ENCODE measurements around the gene CIAO2B.
A peak's percentile ranks its signal among the peaks of the same experiment; 100 is the strongest.
"Not testable (repeated sequence)": the region's sequence is repeated elsewhere in the genome, so short reads cannot be mapped to it uniquely, and the experiment has no call there.

CIAO2B gene

GRCh38 chr16:66950437-66950836 lies 16.2 kb upstream of the CIAO2B start:
- no peak overlapping the region for H3K27ac Mint-ChIP-seq
- intact Hi-C loops (cut with micrococcal nuclease): no loop called here
- no peaks in the 10 kb centered on the region for H3K9me3 Mint-ChIP-seq
- no peaks in the 10 kb centered on the region for H3K36me3 Mint-ChIP-seq (ENCODE audit: low read depth)
- H3K4me1 Mint-ChIP-seq (ENCODE audit: low read depth): peaks cover 26% of the 10 kb centered on the region
- no peak overlapping the region for H3K4me3 Mint-ChIP-seq
- H3K27me3 Mint-ChIP-seq: peaks cover 65% of the 10 kb centered on the region

GRCh38 chr16:66949472-66949871 lies 15.3 kb upstream of the CIAO2B start:
- H3K36me3 Mint-ChIP-seq (ENCODE audit: low read depth): peaks cover 4% of the 10 kb centered on the region
- H3K27ac Mint-ChIP-seq: no peak overlapping the region
- H3K4me3 Mint-ChIP-seq: no peak overlapping the region
- H3K4me1 Mint-ChIP-seq (ENCODE audit: low read depth): peaks cover 26% of the 10 kb centered on the region
- intact Hi-C loops (cut with micrococcal nuclease): loop anchor here (5.0 kb wide), 1 partner anchor 238 kb away; no protein-coding TSS in a partner anchor
- H3K9me3 Mint-ChIP-seq: no peaks in the 10 kb centered on the region
- peaks cover 65% of the 10 kb centered on the region for H3K27me3 Mint-ChIP-seq

GRCh38 chr16:66948837-66949225 lies 14.6 kb upstream of the CIAO2B start:
- Mint-ChIP-seq H3K4me3 (peak overlapping the region; percentile 75), H3K9me3 (no peaks in the 10 kb centered on the region), H3K27me3 (peaks cover 62% of the 10 kb centered on the region), H3K27ac (no peak overlapping the region), H3K4me1 (ENCODE audit: low read depth) (peaks cover 26% of the 10 kb centered on the region), H3K36me3 (ENCODE audit: low read depth) (peaks cover 10% of the 10 kb centered on the region)
- intact Hi-C loops (cut with micrococcal nuclease): loop anchor here (5.0 kb wide), 1 partner anchor 238 kb away; no protein-coding TSS in a partner anchor

- Mint-ChIP-seq H3K27me3 (peaks cover 57% of the 10 kb centered on the region), H3K27ac (no peak overlapping the region)
These were observed 14.1 kb upstream of the CIAO2B start for GRCh38 chr16:66948134-66948836.

GRCh38 chr16:66947302-66948065 lies 13.3 kb upstream of the CIAO2B start:
- H3K27me3 Mint-ChIP-seq: peaks cover 52% of the 10 kb centered on the region
- intact Hi-C loops (cut with micrococcal nuclease): loop anchor here (5.0 kb wide), 1 partner anchor 240 kb away; no protein-coding TSS in a partner anchor
- no peak overlapping the region for H3K27ac Mint-ChIP-seq
- peaks cover 24% of the 10 kb centered on the region for H3K36me3 Mint-ChIP-seq (ENCODE audit: low read depth)
- peaks cover 26% of the 10 kb centered on the region for H3K4me1 Mint-ChIP-seq (ENCODE audit: low read depth)
- H3K9me3 Mint-ChIP-seq: no peaks in the 10 kb centered on the region
- peak overlapping the region; percentile 75 for H3K4me3 Mint-ChIP-seq

More at GRCh38 chr16:66948134-66948836, 14.1 kb upstream of the CIAO2B start:
- H3K4me3 Mint-ChIP-seq: peak overlapping the region; percentile 75
- peaks cover 26% of the 10 kb centered on the region for H3K4me1 Mint-ChIP-seq (ENCODE audit: low read depth)
- no peaks in the 10 kb centered on the region for H3K9me3 Mint-ChIP-seq
- H3K36me3 Mint-ChIP-seq (ENCODE audit: low read depth): peaks cover 16% of the 10 kb centered on the region
- intact Hi-C loops (cut with micrococcal nuclease): loop anchor here (5.0 kb wide), 1 partner anchor 239 kb away; no protein-coding TSS in a partner anchor

GRCh38 chr16:66946974-66947301 lies 12.7 kb upstream of the CIAO2B start:
- intact Hi-C loops (cut with micrococcal nuclease): loop anchor here (5.0 kb wide), 1 partner anchor 240 kb away; no protein-coding TSS in a partner anchor
- Mint-ChIP-seq H3K4me3 (no peak overlapping the region), H3K9me3 (no peaks in the 10 kb centered on the region), H3K36me3 (ENCODE audit: low read depth) (peaks cover 29% of the 10 kb centered on the region), H3K27me3 (peaks cover 47% of the 10 kb centered on the region), H3K27ac (no peak overlapping the region), H3K4me1 (ENCODE audit: low read depth) (peaks cover 26% of the 10 kb centered on the region)

GRCh38 chr16:66946541-66946940 lies 12.3 kb upstream of the CIAO2B start:
- Mint-ChIP-seq H3K9me3 (no peaks in the 10 kb centered on the region), H3K27me3 (peaks cover 43% of the 10 kb centered on the region), H3K4me1 (ENCODE audit: low read depth) (peaks cover 26% of the 10 kb centered on the region), H3K4me3 (no peak overlapping the region), H3K36me3 (ENCODE audit: low read depth) (peaks cover 33% of the 10 kb centered on the region), H3K27ac (no peak overlapping the region)
- intact Hi-C loops (cut with micrococcal nuclease): loop anchor here (5.0 kb wide), 1 partner anchor 241 kb away; no protein-coding TSS in a partner anchor

GRCh38 chr16:66945939-66946338 lies 11.7 kb upstream of the CIAO2B start:
- Mint-ChIP-seq H3K4me1 (ENCODE audit: low read depth) (peaks cover 26% of the 10 kb centered on the region), H3K9me3 (no peaks in the 10 kb centered on the region), H3K4me3 (no peak overlapping the region), H3K27ac (no peak overlapping the region), H3K36me3 (ENCODE audit: low read depth) (peaks cover 39% of the 10 kb centered on the region), H3K27me3 (peaks cover 37% of the 10 kb centered on the region)
- intact Hi-C loops (cut with micrococcal nuclease): loop anchor here (5.0 kb wide), 1 partner anchor 241 kb away; no protein-coding TSS in a partner anchor

- not testable (repeated sequence) for H3K4me3 Mint-ChIP-seq, H3K27ac Mint-ChIP-seq, H3K9me3 Mint-ChIP-seq
- Mint-ChIP-seq H3K36me3 (ENCODE audit: low read depth) (peaks cover 49% of the 10 kb centered on the region), H3K4me1 (ENCODE audit: low read depth) (peaks cover 26% of the 10 kb centered on the region), H3K27me3 (peaks cover 30% of the 10 kb centered on the region)
- intact Hi-C loops (cut with micrococcal nuclease): loop anchor here (5.0 kb wide), 1 partner anchor 242 kb away; no protein-coding TSS in a partner anchor
These were observed 10.8 kb upstream of the CIAO2B start for GRCh38 chr16:66944971-66945370.

GRCh38 chr16:66944054-66944441 lies 9.8 kb upstream of the CIAO2B start:
- Mint-ChIP-seq H3K4me1 (ENCODE audit: low read depth) (peaks cover 24% of the 10 kb centered on the region), H3K27ac (no peak overlapping the region), H3K27me3 (peaks cover 21% of the 10 kb centered on the region), H3K9me3 (no peaks in the 10 kb centered on the region), H3K4me3 (no peak overlapping the region), H3K36me3 (ENCODE audit: low read depth) (peaks cover 58% of the 10 kb centered on the region)
- intact Hi-C loops (cut with micrococcal nuclease): no loop called here

- Mint-ChIP-seq H3K4me3 (no peak overlapping the region), H3K9me3 (no peaks in the 10 kb centered on the region), H3K36me3 (ENCODE audit: low read depth) (peaks cover 63% of the 10 kb centered on the region), H3K4me1 (ENCODE audit: low read depth) (peaks cover 19% of the 10 kb centered on the region), H3K27me3 (peaks cover 16% of the 10 kb centered on the region), H3K27ac (no peak overlapping the region)
- intact Hi-C loops (cut with micrococcal nuclease): no loop called here
These were observed 9.3 kb upstream of the CIAO2B start for GRCh38 chr16:66943426-66944053.

GRCh38 chr16:66942981-66943380 lies 8.8 kb upstream of the CIAO2B start:
- H3K27me3 Mint-ChIP-seq: peaks cover 10% of the 10 kb centered on the region
- H3K4me3 Mint-ChIP-seq: no peak overlapping the region
- H3K36me3 Mint-ChIP-seq (ENCODE audit: low read depth): peaks cover 69% of the 10 kb centered on the region
- no peak overlapping the region for H3K27ac Mint-ChIP-seq
- intact Hi-C loops (cut with micrococcal nuclease): no loop called here
- peaks cover 14% of the 10 kb centered on the region for H3K4me1 Mint-ChIP-seq (ENCODE audit: low read depth)
- no peaks in the 10 kb centered on the region for H3K9me3 Mint-ChIP-seq

GRCh38 chr16:66940236-66940635 lies 6.0 kb upstream of the CIAO2B start:
- peaks cover 26% of the 10 kb centered on the region for H3K4me1 Mint-ChIP-seq (ENCODE audit: low read depth)
- intact Hi-C loops (cut with micrococcal nuclease): no loop called here
- H3K36me3 Mint-ChIP-seq (ENCODE audit: low read depth): peaks cover 96% of the 10 kb centered on the region
- no peak overlapping the region for H3K4me3 Mint-ChIP-seq
- H3K27me3 Mint-ChIP-seq: no peaks in the 10 kb centered on the region
- no peak overlapping the region for H3K27ac Mint-ChIP-seq
- H3K9me3 Mint-ChIP-seq: no peaks in the 10 kb centered on the region

GRCh38 chr16:66939366-66939765 lies 5.2 kb upstream of the CIAO2B start:
- H3K4me3 Mint-ChIP-seq: no peak overlapping the region
- no peaks in the 10 kb centered on the region for H3K9me3 Mint-ChIP-seq
- H3K27ac Mint-ChIP-seq: no peak overlapping the region
- H3K36me3 Mint-ChIP-seq (ENCODE audit: low read depth): peaks cover 100% of the 10 kb centered on the region
- intact Hi-C loops (cut with micrococcal nuclease): no loop called here
- H3K27me3 Mint-ChIP-seq: no peaks in the 10 kb centered on the region
- peaks cover 30% of the 10 kb centered on the region for H3K4me1 Mint-ChIP-seq (ENCODE audit: low read depth)
